ENCODE data around the gene SPRR2E.
"Not testable (repeated sequence)": the region's sequence is repeated elsewhere in the genome, so short reads cannot be mapped to it uniquely, and the experiment has no call there.

SPRR2E gene

DNA sequence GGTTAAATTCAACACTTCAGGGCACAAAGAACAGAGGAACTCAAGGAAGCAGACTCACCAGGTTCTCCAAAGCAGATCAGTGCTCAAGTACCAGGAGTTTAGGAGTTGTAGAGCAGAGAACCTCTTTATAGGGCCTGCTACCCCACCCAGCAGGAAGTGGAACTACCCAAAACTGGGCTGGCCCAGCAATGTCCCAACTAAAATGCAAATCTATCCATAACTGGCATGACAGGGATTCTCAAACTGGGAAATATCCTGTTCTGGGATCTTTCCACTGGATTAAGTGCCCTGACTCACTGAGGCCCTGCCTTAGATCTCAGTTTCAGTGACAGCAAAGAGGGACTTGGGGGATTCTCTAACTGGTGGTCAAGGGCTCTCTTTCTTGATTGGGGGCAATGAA, at the start of gene SPRR2E:
TSS of gene SPRR2E (minus strand) at position 101 of the 400 bp plus-strand sequence. CDS start 775 bp downstream, outside the sequence.
- DNase-seq (ENCODE audit: low spot score), result no peak
- Histone ChIP-seq H3K4me3 (no peak within 1 kb of the TSS), H3K27ac (no peak within 1 kb of the TSS)
- TF ChIP-seq, protein P1, sequence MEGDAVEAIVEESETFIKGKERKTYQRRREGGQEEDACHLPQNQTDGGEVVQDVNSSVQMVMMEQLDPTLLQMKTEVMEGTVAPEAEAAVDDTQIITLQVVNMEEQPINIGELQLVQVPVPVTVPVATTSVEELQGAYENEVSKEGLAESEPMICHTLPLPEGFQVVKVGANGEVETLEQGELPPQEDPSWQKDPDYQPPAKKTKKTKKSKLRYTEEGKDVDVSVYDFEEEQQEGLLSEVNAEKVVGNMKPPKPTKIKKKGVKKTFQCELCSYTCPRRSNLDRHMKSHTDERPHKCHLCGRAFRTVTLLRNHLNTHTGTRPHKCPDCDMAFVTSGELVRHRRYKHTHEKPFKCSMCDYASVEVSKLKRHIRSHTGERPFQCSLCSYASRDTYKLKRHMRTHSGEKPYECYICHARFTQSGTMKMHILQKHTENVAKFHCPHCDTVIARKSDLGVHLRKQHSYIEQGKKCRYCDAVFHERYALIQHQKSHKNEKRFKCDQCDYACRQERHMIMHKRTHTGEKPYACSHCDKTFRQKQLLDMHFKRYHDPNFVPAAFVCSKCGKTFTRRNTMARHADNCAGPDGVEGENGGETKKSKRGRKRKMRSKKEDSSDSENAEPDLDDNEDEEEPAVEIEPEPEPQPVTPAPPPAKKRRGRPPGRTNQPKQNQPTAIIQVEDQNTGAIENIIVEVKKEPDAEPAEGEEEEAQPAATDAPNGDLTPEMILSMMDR (IDR thresholded peaks at IDR 0.05), result no peak

DNA sequence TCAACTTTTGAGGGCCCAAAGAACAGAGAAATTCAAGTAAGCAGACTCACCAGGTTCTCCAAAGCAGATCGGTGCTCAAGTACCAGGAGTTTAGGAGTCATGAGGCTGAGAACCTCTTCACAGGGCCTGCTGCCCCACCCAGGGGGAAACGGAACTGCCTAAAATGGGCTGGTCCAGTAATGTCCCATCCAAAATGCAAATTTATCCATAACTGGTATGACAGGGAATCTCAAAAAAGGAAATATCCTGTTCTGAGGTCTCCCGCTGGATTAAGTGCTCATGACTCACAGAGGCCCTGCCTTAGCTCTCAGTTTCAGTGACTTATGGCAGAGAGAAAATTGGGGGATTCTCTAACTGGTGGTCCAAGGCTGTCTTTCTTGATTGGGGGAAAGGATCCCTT, 47.1 kb upstream of the SPRR2E start:
- TF ChIP-seq, protein P1 (IDR thresholded peaks at IDR 0.05), result no peak
- DNase-seq (ENCODE audit: low spot score), result no peak
- H3K4me3 ChIP-seq, result no peak overlapping the region
- H3K27ac ChIP-seq, result no peak overlapping the region

DNA sequence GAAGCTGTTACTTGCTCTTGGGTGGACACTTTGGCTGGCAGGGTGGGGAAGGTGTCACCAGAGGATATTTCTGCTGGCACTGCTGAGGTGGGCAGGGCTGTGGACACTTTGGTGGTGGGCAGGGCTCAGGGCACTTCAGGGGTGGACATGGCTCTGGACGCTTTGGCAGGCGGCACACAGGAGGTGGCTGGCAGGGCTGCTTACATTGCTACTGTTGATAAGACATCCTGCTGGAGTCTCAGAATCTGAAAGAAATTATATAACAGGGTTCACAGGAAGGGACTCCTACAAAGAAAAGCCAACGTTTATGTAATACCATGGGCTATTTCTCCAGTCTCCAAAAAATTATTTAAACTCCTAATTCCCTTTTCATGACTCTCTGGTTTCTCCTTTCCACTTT, 46.2 kb upstream of the SPRR2E start:
- H3K27ac ChIP-seq, result no peak overlapping the region
- no peak for DNase-seq (ENCODE audit: low spot score)
- H3K4me3 ChIP-seq, result no peak overlapping the region
- TF ChIP-seq, protein P1 (IDR thresholded peaks at IDR 0.05), result no peak

DNA sequence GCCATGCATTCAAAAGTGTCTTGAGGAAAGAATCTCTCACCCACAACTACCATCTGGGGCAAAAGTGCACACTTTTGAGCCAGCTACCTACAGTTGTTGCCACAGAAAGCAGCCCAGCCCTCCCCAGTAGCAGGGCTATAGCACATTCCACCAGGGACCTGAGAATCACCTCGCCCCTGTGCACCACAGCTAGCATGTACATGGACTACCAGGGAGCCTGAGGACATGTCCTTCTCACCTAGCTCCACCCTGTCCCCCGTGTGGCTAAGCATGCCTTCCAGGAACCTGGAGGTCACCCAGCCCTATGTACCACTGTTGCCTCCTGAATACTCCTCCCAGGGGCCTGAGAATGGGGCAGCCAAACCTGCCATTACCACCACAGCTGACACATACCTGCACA, 39.4 kb upstream of the SPRR2E start:
- DNase-seq (ENCODE audit: low spot score), result no peak

DNA sequence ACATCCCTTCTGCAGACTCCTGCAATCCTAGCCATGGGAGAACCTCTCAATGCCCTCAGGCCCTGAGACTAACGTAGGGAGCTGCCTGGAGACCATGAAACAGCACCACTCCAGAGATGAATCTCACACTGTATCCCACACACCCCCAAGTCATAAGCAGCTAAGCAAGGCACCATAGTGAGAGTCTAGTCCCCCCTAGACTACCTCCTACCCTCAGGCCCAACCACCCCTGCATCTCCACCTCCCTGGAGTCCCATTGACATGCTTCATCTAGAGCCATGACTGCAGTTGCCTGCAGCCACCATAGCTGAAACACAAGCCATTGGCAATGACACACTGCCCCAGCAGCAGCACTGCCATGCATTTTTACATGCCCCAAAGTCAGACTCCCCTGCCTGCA, 38.9 kb upstream of the SPRR2E start:
- no peak for DNase-seq (ENCODE audit: low spot score)
- Histone ChIP-seq H3K4me3 (no peak overlapping the region), H3K27ac (no peak overlapping the region)
- TF ChIP-seq, protein P1 (IDR thresholded peaks at IDR 0.05), result no peak

More for the DNA sequence above, 39.4 kb upstream of the SPRR2E start:
- no peak overlapping the region for H3K4me3 ChIP-seq
- TF ChIP-seq, protein P1 (IDR thresholded peaks at IDR 0.05), result no peak
- H3K27ac ChIP-seq, result no peak overlapping the region

DNA sequence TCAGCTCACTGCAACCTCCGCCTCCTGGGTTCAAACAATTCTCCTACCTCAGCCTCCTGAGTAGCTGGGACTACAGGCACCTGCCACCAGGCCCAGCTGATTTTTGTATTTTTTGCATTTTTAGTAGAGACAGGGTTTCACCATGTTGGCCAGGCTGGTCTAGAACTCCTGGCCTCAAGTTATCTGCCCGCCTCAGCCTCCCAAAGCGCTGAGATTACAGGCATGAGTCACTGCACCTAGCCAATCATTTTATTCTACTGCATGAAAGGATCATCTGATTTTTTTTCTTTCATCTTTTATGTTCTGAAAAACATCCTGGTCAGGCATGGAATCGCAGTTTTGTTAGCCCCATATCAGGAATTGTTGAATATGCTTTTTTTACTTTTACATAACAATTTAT, 34.4 kb upstream of the SPRR2E start:
- H3K4me3 ChIP-seq; H3K27ac ChIP-seq; DNase-seq (ENCODE audit: low spot score): not testable (repeated sequence)

DNA sequence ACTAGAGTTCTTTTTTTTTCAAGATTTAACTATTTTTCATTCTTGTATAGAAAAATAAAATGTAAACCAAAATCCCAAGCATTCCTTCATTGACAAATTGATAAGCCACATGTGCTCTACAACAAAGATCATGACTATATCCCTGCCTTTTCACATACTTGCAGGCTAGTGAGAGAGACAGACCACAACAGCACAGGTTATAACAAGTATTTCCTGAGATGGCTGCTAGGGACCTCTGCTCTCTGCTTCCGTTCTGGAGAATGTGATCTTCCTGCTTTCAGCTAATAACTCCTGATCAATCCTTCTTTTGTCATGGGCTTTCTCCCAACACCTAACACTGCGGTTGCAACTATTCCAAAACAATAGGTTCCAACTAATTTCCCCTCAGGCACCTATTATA, 33.0 kb upstream of the SPRR2E start:
- no peak overlapping the region for H3K4me3 ChIP-seq
- H3K27ac ChIP-seq, result no peak overlapping the region
- DNase-seq (ENCODE audit: low spot score), result no peak
- TF ChIP-seq, protein P1 (IDR thresholded peaks at IDR 0.05), result no peak

DNA sequence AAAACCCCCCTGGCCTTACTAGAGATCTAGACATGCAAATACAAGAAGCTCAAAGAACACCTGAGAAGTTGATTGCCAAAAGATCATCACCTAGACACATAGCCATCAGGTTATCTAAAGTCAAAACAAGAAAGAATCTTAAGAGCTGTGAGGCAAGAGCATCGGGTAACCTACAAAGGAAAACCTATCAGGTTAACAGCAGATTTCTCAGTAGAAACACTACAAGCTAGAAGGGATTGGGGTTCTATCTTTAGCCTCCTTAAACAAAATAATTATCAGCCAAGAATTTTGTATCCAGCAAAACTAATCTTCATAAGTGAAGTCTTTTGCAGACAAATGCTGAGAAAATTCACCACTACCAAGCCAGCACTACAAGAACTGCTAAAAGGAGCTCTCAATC, 31.2 kb upstream of the SPRR2E start:
- H3K27ac ChIP-seq, result no peak overlapping the region
- TF ChIP-seq, protein P1 (IDR thresholded peaks at IDR 0.05), result no peak
- H3K4me3 ChIP-seq, result no peak overlapping the region
- no peak for DNase-seq (ENCODE audit: low spot score)

DNA sequence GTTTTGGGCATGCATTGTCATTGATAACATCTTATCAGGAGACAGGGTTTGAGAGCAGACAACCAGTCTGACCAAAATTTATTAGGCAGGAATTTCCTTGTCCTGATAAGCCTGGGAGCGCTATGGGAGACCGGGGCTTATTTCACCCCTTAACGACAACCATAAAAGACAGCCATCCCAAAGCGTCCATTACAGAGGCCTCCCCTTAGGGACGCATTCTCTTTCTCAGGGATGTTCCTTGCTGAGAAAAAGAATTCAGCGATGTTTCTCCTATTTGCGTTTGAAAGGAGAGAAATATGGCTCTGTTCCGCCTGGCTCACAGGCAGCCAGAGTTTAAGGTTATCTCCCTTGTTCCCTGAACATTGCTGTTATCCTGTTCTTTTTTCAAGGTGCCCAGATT, 29.5 kb upstream of the SPRR2E start:
- H3K4me3 ChIP-seq; DNase-seq (ENCODE audit: low spot score); H3K27ac ChIP-seq: not testable (repeated sequence)

All from coronary artery (tissue), 2 donors.